B cell (primary cell): Measurements from ENCODE around the gene FAM120B.

Experiments used
- CTCF ChIP-seq: fragments of 200-600 bp; IDR thresholded peaks from one replicate; pipeline ENCODE4 v1.8.0; 2022; ENCODE audit warnings: antibody characterized with exemption, mild to moderate bottlenecking
- EZH2 ChIP-seq: IDR thresholded peaks from 2 replicates; pipeline ENCODE4 v1.6.1; 2012; ENCODE audit warnings: borderline replicate concordance, low read depth, mild to moderate bottlenecking, moderate library complexity, low read length; ENCODE audit not compliant: insufficient read depth, poor library complexity, severe bottlenecking

GRCh38 chr6:170456334-170456733, 149.8 kb downstream of the FAM120B start:
- TF ChIP-seq EZH2 = no peak
- TF ChIP-seq CTCF = no peak
